ENCODE data around the gene OR4X1.
"Not testable (repeated sequence)": the region's sequence is repeated elsewhere in the genome, so short reads cannot be mapped to it uniquely, and the experiment has no call there.

The OR4X1 gene

GRCh38 chr11:48305923-48306322 lies 42.3 kb downstream of the OR4X1 start, which contains the start of gene OR4S1:
TSS of gene OR4S1 (plus strand) at chr11:48306223. CDS start at chr11:48306223, 0 bp downstream.
- no peak for DNase-seq (ENCODE audit: extremely low spot score)
- TF ChIP-seq ELF4 (IDR thresholded peaks at IDR 0.05) (no peak), SP1 (IDR thresholded peaks at IDR 0.05) (no peak), PKNOX1 (IDR thresholded peaks at IDR 0.05) (no peak), HDGF (IDR thresholded peaks at IDR 0.05; ENCODE audit: borderline replicate concordance) (no peak), TARDBP (IDR thresholded peaks at IDR 0.05) (no peak), LEF1 (IDR thresholded peaks at IDR 0.05; ENCODE audit: borderline replicate concordance) (no peak), FOXM1 (IDR thresholded peaks at IDR 0.05; ENCODE audit: borderline replicate concordance) (no peak), CTBP1 (IDR thresholded peaks at IDR 0.05; ENCODE audit: borderline replicate concordance) (no peak), ARNT (IDR thresholded peaks at IDR 0.05) (no peak), ZNF384 (IDR thresholded peaks at IDR 0.05) (no peak), FOXA1 (IDR thresholded peaks at IDR 0.05) (no peak), L3MBTL2 (conservative IDR thresholded peaks at IDR 0.05) (no peak), FOXK2 (IDR thresholded peaks at IDR 0.05) (no peak), BHLHE40 (IDR thresholded peaks at IDR 0.05; ENCODE audit: borderline replicate concordance) (no peak), SUZ12 (IDR thresholded peaks at IDR 0.05) (no peak), NFRKB (IDR thresholded peaks at IDR 0.05) (no peak)
- ChIA-PET CTCF (no interaction called here), POLR2A (no interaction called here)

- peak; percentile 48 for DNase-seq (ENCODE audit: extremely low spot score)
- TF ChIP-seq HDGF (IDR thresholded peaks at IDR 0.05; ENCODE audit: borderline replicate concordance): no peak
- no peak for TF ChIP-seq CTBP1 (IDR thresholded peaks at IDR 0.05; ENCODE audit: borderline replicate concordance)
- TF ChIP-seq FOXA1 (IDR thresholded peaks at IDR 0.05): no peak
- TF ChIP-seq NFRKB (IDR thresholded peaks at IDR 0.05): no peak
- TF ChIP-seq FOXM1 (IDR thresholded peaks at IDR 0.05; ENCODE audit: borderline replicate concordance): no peak
- TF ChIP-seq SUZ12 (IDR thresholded peaks at IDR 0.05): no peak
- no peak for TF ChIP-seq LEF1 (IDR thresholded peaks at IDR 0.05; ENCODE audit: borderline replicate concordance)
- no peak for TF ChIP-seq PKNOX1 (IDR thresholded peaks at IDR 0.05)
- TF ChIP-seq L3MBTL2 (conservative IDR thresholded peaks at IDR 0.05): no peak
- TF ChIP-seq SP1 (IDR thresholded peaks at IDR 0.05): no peak
- ChIA-PET CTCF (interaction anchor here (0.5 to 1.0 kb wide), 5 partner anchors 10 to 1688 kb away, joined by 3 to 10 read pairs (median 4); partner anchors contain the start of gene TRIM51G), POLR2A (no interaction called here)
These were observed 44.2 kb downstream of the OR4X1 start for GRCh38 chr11:48307760-48308386.

- POLR2A ChIA-PET; DNase-seq (ENCODE audit: extremely low spot score); CTCF ChIA-PET: not testable (repeated sequence)
These were observed 49.9 kb downstream of the OR4X1 start for GRCh38 chr11:48313590-48313989.
